Stomach smooth muscle (tissue), 2 donors: ENCODE data around the gene SHISA6.

Experiments
- H3K27ac ChIP-seq: one replicate; pipeline ENCODE4 v1.7.0; 2013; ENCODE audit warnings: mild to moderate bottlenecking, low read length, inconsistent platforms
- H3K27me3 ChIP-seq, 2 donors: one replicate each; pipeline ENCODE4 v1.7.0; 2013; ENCODE audit warnings: low read length in 2 of 2; ENCODE audit not compliant: insufficient read depth in 2 of 2, control insufficient read depth in 1 of 2
- H3K36me3 ChIP-seq, 2 donors: one replicate each; pipeline ENCODE4 v1.7.0; 2013; ENCODE audit warnings: low read length in 2 of 2; ENCODE audit not compliant: control insufficient read depth in 2 of 2, insufficient read depth in 2 of 2
- H3K4me1 ChIP-seq: one replicate; pipeline ENCODE4 v1.7.0; 2013; ENCODE audit warnings: low read length; ENCODE audit not compliant: control insufficient read depth, insufficient read depth
- H3K4me3 ChIP-seq, 2 donors: one replicate each; pipeline ENCODE4 v1.7.0; 2013; ENCODE audit warnings: low read length in 2 of 2
- H3K9ac ChIP-seq, 2 donors: one replicate each; pipeline ENCODE4 v1.7.0; 2013; ENCODE audit warnings: low read length in 2 of 2, mild to moderate bottlenecking in 1 of 2
- H3K9me3 ChIP-seq, 2 donors: one replicate each; pipeline ENCODE4 v1.7.0; 2013; ENCODE audit warnings: low read length in 2 of 2; ENCODE audit not compliant: control insufficient read depth in 2 of 2
- donor health status: healthy.
- donor health status: Pancreatic carcinoma.

Gene SHISA6

GRCh38 chr17:11506635-11507034, 265.6 kb downstream of the SHISA6 start:
- Histone ChIP-seq H3K9me3 (no peaks in the 10 kb centered on the region), H3K4me3 (no peak overlapping the region), H3K9ac (no peak overlapping the region), H3K36me3 (no peaks in the 10 kb centered on the region), H3K27ac (no peak overlapping the region), H3K4me1 (no peaks in the 10 kb centered on the region), H3K27me3 (no peaks in the 10 kb centered on the region)

GRCh38 chr17:11511696-11512095, 270.7 kb downstream of the SHISA6 start:
- Histone ChIP-seq H3K4me3 (no peak overlapping the region), H3K9ac (no peak overlapping the region), H3K36me3 (no peaks in the 10 kb centered on the region), H3K27me3 (peaks cover 0 to 2% of the 10 kb centered on the region in 2 donors), H3K9me3 (peaks cover 2 to 7% of the 10 kb centered on the region in 2 donors), H3K4me1 (no peaks in the 10 kb centered on the region), H3K27ac (no peak overlapping the region)

- H3K4me3 ChIP-seq = no peak overlapping the region
- no peaks in the 10 kb centered on the region for H3K36me3 ChIP-seq
- H3K9ac ChIP-seq = no peak overlapping the region
- no peaks in the 10 kb centered on the region for H3K4me1 ChIP-seq
- H3K9me3 ChIP-seq = peaks cover 2 to 7% of the 10 kb centered on the region in 2 donors
- H3K27ac ChIP-seq = no peak overlapping the region
- H3K27me3 ChIP-seq = peaks cover 0 to 2% of the 10 kb centered on the region in 2 donors
Measured at GRCh38 chr17:11514565-11514964, 273.6 kb downstream of the SHISA6 start.

- Histone ChIP-seq H3K27ac (no peak overlapping the region), H3K9me3 (peaks cover 2 to 7% of the 10 kb centered on the region in 2 donors), H3K36me3 (no peaks in the 10 kb centered on the region), H3K27me3 (peaks cover 0 to 2% of the 10 kb centered on the region in 2 donors), H3K4me1 (no peaks in the 10 kb centered on the region), H3K4me3 (no peak overlapping the region), H3K9ac (no peak overlapping the region)
Measured at GRCh38 chr17:11514981-11515680, 274.1 kb downstream of the SHISA6 start.

- Histone ChIP-seq H3K4me1 (no peaks in the 10 kb centered on the region), H3K27me3 (peaks cover 0 to 2% of the 10 kb centered on the region in 2 donors), H3K9ac (no peak overlapping the region), H3K36me3 (no peaks in the 10 kb centered on the region), H3K4me3 (no peak overlapping the region), H3K27ac (no peak overlapping the region), H3K9me3 (peaks cover 2 to 7% of the 10 kb centered on the region in 2 donors)
Measured at GRCh38 chr17:11515901-11516300, 274.9 kb downstream of the SHISA6 start.

- H3K27me3 ChIP-seq = peaks cover 0 to 2% of the 10 kb centered on the region in 2 donors
- no peak overlapping the region for H3K27ac ChIP-seq
- H3K4me1 ChIP-seq = no peaks in the 10 kb centered on the region
- no peak overlapping the region for H3K9ac ChIP-seq
- no peaks in the 10 kb centered on the region for H3K36me3 ChIP-seq
- peaks cover under 1 to 3% of the 10 kb centered on the region in 2 donors for H3K9me3 ChIP-seq
- H3K4me3 ChIP-seq = no peak overlapping the region
Measured at GRCh38 chr17:11535231-11535630, 294.2 kb downstream of the SHISA6 start.

- peaks cover 10% of the 10 kb centered on the region in 2 donors for H3K9me3 ChIP-seq
- H3K36me3 ChIP-seq = no peaks in the 10 kb centered on the region
- H3K27ac ChIP-seq = no peak overlapping the region
- no peaks in the 10 kb centered on the region for H3K4me1 ChIP-seq
- H3K27me3 ChIP-seq = peaks cover 0 to 2% of the 10 kb centered on the region in 2 donors
- no peak overlapping the region for H3K4me3 ChIP-seq
- no peak overlapping the region for H3K9ac ChIP-seq
Measured at GRCh38 chr17:11538366-11538765, 297.4 kb downstream of the SHISA6 start.

- no peaks in the 10 kb centered on the region for H3K4me1 ChIP-seq
- H3K4me3 ChIP-seq = no peak overlapping the region
- H3K27ac ChIP-seq = no peak overlapping the region
- H3K9ac ChIP-seq = no peak overlapping the region
- peaks cover 10% of the 10 kb centered on the region in 2 donors for H3K9me3 ChIP-seq
- H3K36me3 ChIP-seq = no peaks in the 10 kb centered on the region
- peaks cover 0 to 2% of the 10 kb centered on the region in 2 donors for H3K27me3 ChIP-seq
Measured at GRCh38 chr17:11539637-11540036, 298.6 kb downstream of the SHISA6 start.

- H3K9ac ChIP-seq = no peak overlapping the region
- H3K9me3 ChIP-seq = peaks cover 8 to 10% of the 10 kb centered on the region in 2 donors
- H3K4me1 ChIP-seq = no peaks in the 10 kb centered on the region
- H3K27me3 ChIP-seq = no peaks in the 10 kb centered on the region
- H3K27ac ChIP-seq = no peak overlapping the region
- H3K36me3 ChIP-seq = no peaks in the 10 kb centered on the region
- no peak overlapping the region for H3K4me3 ChIP-seq
Measured at GRCh38 chr17:11545002-11545401, 304.0 kb downstream of the SHISA6 start.

GRCh38 chr17:11545696-11546095, 304.7 kb downstream of the SHISA6 start:
- no peaks in the 10 kb centered on the region for H3K4me1 ChIP-seq
- H3K27me3 ChIP-seq = no peaks in the 10 kb centered on the region
- H3K9ac ChIP-seq = no peak overlapping the region
- H3K36me3 ChIP-seq = no peaks in the 10 kb centered on the region
- H3K4me3 ChIP-seq = no peak overlapping the region
- H3K9me3 ChIP-seq = peaks cover 3 to 7% of the 10 kb centered on the region in 2 donors
- no peak overlapping the region for H3K27ac ChIP-seq

GRCh38 chr17:11547853-11548252, 306.8 kb downstream of the SHISA6 start:
- Histone ChIP-seq H3K4me1 (no peaks in the 10 kb centered on the region), H3K4me3 (no peak overlapping the region), H3K9me3 (no peaks in the 10 kb centered on the region), H3K9ac (no peak overlapping the region), H3K36me3 (no peaks in the 10 kb centered on the region), H3K27ac (no peak overlapping the region), H3K27me3 (no peaks in the 10 kb centered on the region)
